ENCODE measurements around the gene ZNF536. TPM values are rescaled to one million over a fixed set of nuclear protein-coding genes. Genes with fewer than 3 reads are reported as not detected.

ZNF536 gene
- total RNA-seq, 1 experiment from 2014 or later, result 0.35 TPM

GRCh38 chr19:30536975-30537374, 164.8 kb downstream of the ZNF536 start (continued):
- TF ChIP-seq HMGXB4 (CRISPR knock-in tag; IDR thresholded peaks at IDR 0.05) (no peak), NFE2L1 (CRISPR knock-in tag; IDR thresholded peaks at IDR 0.05) (no peak), CTCF (IDR thresholded peaks at IDR 0.05) (no peak), STAT6 (CRISPR knock-in tag; conservative IDR thresholded peaks at IDR 0.05; ENCODE audit: low read depth) (no peak), E2F1 (CRISPR knock-in tag; IDR thresholded peaks at IDR 0.05) (no peak), NR2C2 (CRISPR knock-in tag; IDR thresholded peaks at IDR 0.05) (no peak), ATF6 (CRISPR knock-in tag; IDR thresholded peaks at IDR 0.05) (no peak), ZNF396 (CRISPR knock-in tag; IDR thresholded peaks at IDR 0.05; ENCODE audit: borderline replicate concordance) (no peak), E2F5 (CRISPR knock-in tag; IDR thresholded peaks at IDR 0.05) (no peak), TCF7 (CRISPR knock-in tag; IDR thresholded peaks at IDR 0.05; ENCODE audit: low read depth) (no peak), ARID4B (CRISPR knock-in tag; IDR thresholded peaks at IDR 0.05; ENCODE audit: borderline replicate concordance) (no peak), IRF1 (CRISPR knock-in tag; IDR thresholded peaks at IDR 0.05) (no peak)
